Measurements from ENCODE around the gene GRK1. TPM values are rescaled to one million over a fixed set of nuclear protein-coding genes. Genes with fewer than 3 reads are reported as not detected.

Gene GRK1
- total RNA-seq, 1 experiment from 2014 or later = not detected

DNA sequence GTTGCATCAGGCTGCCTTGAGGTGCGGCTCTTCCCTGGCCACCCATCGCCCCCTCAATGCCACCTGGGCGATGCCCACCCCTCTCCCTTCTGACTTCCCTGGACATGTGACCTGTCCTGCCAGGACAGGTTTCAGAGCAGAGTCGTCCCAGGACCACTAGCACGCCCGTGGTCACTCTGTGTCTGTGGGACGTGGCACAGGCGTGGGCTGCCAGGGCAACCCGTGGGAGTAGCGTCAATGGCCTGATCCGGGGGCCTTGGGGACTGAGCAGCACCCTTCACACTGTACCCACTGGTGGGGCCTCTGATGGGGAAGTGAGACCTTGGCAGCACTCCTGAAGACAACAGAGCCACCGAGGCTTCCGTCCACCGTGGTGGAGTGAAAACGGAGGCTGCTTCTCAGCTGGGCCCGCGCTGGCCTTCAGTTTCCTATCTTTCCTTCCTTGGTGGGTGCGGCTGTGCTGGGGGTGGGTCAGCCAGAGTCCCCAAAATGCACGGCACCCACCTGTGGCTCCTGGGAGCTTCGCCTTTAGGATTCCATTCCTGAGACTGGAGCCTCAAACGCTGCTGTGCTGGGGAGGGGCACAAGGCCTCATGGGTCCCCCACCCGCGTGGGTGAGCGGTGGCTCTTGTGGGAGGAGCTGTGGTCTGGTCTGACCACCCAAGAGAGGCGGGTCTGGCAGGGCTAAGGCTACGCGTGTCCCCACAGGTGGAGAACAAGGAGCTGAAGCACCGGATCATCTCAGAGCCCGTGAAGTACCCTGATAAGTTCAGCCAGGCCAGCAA is 65.3 kb downstream of the GRK1 start:
- Histone ChIP-seq H3K9me3 (replicated peaks) (no peaks in the 10 kb centered on the region), H3K27ac (no peak overlapping the region), H3K4me1 (no peaks in the 10 kb centered on the region), H3K4me3 (no peak overlapping the region), H3K27me3 (no peaks in the 10 kb centered on the region), H3K36me3 (no peaks in the 10 kb centered on the region)
- no peak for DNase-seq

DNA sequence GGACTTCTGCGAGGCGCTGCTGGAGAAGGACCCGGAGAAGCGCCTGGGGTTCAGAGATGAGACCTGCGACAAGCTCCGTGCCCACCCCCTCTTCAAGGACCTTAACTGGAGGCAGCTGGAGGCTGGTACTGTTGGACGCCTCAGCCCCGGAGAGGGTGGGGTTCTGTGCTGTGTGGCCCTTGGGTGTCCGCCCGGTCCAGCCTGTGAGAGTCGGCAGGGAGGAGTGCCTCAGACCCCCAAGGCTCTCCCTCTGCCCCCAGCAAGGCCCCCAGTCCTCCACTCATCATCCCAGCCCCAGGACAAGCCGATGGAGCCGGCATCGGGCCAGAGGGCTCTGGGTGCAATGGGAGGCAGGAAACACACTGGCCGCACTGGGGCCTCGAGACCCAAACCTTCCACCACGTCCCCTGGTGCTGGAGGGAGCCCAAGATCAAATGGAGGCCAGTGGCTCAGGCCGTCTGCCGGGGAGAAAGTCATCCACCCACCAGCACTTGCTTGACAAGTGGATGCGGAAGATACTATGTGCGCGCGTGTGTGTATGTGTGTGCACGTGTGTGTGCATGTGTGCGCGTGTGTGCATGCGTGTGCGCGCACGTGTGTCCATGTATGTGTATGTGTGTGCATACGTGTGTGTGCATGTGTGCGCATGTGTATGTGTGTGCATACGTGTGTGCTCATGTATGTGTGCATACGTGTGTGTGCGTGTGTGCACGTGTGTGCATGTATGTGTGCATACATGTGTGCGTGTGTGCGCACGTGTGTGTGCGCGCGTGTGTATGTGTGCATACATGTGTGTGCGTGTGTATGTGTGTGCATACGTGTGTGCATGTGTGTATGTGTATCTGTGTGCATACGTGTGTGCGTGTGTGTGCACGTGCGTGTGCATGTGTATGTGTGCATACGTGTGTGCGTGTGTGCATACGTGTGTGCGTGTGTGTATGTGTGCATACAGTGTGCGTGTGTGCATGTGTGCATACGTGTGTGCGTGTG is 66.2 kb downstream of the GRK1 start:
- Histone ChIP-seq H3K27ac (no peak overlapping the region), H3K4me1 (no peaks in the 10 kb centered on the region), H3K27me3 (no peaks in the 10 kb centered on the region), H3K9me3 (replicated peaks) (no peaks in the 10 kb centered on the region), H3K4me3 (no peak overlapping the region), H3K36me3 (no peaks in the 10 kb centered on the region)
- DNase-seq = no peak

DNA sequence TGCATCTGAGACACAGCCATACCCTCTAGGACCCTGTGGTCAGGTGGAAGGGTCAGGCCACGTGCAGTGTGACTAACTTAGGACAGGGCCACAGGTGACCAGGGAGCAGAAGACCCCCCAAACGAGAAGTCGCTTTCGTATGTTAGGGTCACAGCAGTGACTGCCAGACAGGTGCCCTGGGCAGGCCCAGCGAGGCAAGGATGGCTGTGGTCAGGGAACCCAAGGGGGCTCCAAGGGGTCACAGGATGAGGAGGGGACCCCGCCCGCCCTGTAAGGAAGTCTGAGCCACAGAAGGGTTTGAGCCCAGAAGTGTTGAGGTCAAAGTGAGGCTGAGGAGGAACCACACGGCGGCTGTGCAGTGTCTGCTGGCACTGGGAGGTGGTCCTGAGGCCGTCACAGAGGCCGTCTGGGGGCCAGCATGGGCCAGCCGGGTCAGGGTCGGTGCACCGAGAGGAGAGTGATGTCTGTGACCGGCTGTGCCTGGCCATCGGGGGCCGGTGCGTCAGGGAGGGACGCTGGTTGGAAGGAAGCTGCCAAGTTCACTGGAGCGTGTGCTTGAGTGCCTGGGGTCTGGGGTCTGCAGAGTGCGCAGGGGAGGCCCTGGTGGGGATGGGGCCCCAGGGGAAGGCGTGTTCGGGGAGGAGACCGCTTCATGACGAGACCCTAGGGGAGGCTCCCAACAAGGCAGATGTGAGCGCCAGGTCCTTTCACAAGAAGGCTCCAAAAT is 67.2 kb downstream of the GRK1 start:
- Histone ChIP-seq H3K9me3 (replicated peaks) (no peaks in the 10 kb centered on the region), H3K36me3 (no peaks in the 10 kb centered on the region)
- DNase-seq = no peak

DNA sequence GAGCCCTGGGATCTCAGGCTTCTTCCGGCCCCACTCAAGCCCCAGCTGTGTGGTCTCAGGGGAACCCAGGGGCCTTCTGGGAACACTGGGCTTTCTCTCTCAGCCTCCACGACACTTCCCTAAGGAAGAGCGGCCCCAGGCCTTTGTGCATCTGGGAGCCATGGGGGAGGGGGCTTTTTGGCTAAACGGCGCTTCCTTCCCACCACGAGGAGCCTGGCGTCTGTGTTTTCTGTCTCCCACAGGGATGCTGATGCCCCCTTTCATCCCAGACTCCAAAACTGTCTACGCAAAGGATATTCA is 67.8 kb downstream of the GRK1 start:
- H3K4me1 ChIP-seq = no peaks in the 10 kb centered on the region
- DNase-seq = no peak

More for the DNA sequence above, 67.2 kb downstream of the GRK1 start:
- Histone ChIP-seq H3K4me3 (no peak overlapping the region), H3K27me3 (no peaks in the 10 kb centered on the region), H3K4me1 (no peaks in the 10 kb centered on the region), H3K27ac (no peak overlapping the region)

GRCh38 chr13:113735194-113735593 is 68.2 kb downstream of the GRK1 start:
- H3K9me3 ChIP-seq (replicated peaks) = no peaks in the 10 kb centered on the region
- no peak overlapping the region for H3K4me3 ChIP-seq
- no peak for DNase-seq
- no peaks in the 10 kb centered on the region for H3K36me3 ChIP-seq
- no peaks in the 10 kb centered on the region for H3K4me1 ChIP-seq
- no peak overlapping the region for H3K27ac ChIP-seq
- H3K27me3 ChIP-seq = no peaks in the 10 kb centered on the region

More for the DNA sequence above, 67.8 kb downstream of the GRK1 start:
- Histone ChIP-seq H3K27ac (no peak overlapping the region), H3K27me3 (no peaks in the 10 kb centered on the region), H3K4me3 (no peak overlapping the region), H3K36me3 (no peaks in the 10 kb centered on the region), H3K9me3 (replicated peaks) (no peaks in the 10 kb centered on the region)

- Histone ChIP-seq H3K27ac (no peak overlapping the region), H3K9me3 (replicated peaks) (no peaks in the 10 kb centered on the region)
- DNase-seq = no peak
Observed at GRCh38 chr13:113735750-113736149, 68.7 kb downstream of the GRK1 start.

DNA sequence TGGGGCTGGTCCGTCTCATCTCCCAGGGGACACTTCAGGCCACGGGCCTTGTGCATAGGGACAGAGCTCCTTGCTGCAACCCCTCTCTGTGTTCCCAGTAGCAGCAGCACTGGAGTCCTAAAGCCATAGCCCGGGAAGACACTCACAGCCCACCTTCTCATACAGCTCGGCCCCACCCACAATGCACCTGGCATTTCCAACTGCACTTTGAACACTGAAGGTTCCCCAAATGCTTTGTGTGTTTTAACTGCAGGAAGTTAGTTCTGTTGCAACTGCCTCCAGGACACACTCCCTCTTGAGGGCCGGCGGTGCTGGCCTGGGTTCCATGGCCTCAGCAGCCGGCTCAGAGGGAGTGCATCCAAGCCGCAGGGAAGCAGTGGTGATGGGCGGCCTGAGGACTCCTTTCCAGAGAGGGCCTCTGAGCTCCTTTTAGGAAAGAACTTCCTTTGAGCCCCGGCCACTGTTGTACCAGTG is 69.3 kb downstream of the GRK1 start:
- H3K27me3 ChIP-seq = no peaks in the 10 kb centered on the region
- DNase-seq = no peak

More at GRCh38 chr13:113735750-113736149, 68.7 kb downstream of the GRK1 start:
- Histone ChIP-seq H3K27me3 (no peaks in the 10 kb centered on the region), H3K4me1 (no peaks in the 10 kb centered on the region), H3K36me3 (no peaks in the 10 kb centered on the region), H3K4me3 (no peak overlapping the region)

GRCh38 chr13:113737803-113738202 is 70.8 kb downstream of the GRK1 start:
- no peaks in the 10 kb centered on the region for H3K9me3 ChIP-seq (replicated peaks)
- no peak for DNase-seq
- H3K36me3 ChIP-seq = no peaks in the 10 kb centered on the region
- H3K4me1 ChIP-seq = peaks cover 7% of the 10 kb centered on the region; the same call in 1 of the 2 replicates
- H3K4me3 ChIP-seq = no peak overlapping the region
- H3K27me3 ChIP-seq = no peaks in the 10 kb centered on the region
- H3K27ac ChIP-seq = no peak overlapping the region

More for the DNA sequence above, 69.3 kb downstream of the GRK1 start:
- no peaks in the 10 kb centered on the region for H3K9me3 ChIP-seq (replicated peaks)
- H3K36me3 ChIP-seq = no peaks in the 10 kb centered on the region
- H3K4me1 ChIP-seq = no peaks in the 10 kb centered on the region
- no peak overlapping the region for H3K4me3 ChIP-seq
- H3K27ac ChIP-seq = no peak overlapping the region

DNA sequence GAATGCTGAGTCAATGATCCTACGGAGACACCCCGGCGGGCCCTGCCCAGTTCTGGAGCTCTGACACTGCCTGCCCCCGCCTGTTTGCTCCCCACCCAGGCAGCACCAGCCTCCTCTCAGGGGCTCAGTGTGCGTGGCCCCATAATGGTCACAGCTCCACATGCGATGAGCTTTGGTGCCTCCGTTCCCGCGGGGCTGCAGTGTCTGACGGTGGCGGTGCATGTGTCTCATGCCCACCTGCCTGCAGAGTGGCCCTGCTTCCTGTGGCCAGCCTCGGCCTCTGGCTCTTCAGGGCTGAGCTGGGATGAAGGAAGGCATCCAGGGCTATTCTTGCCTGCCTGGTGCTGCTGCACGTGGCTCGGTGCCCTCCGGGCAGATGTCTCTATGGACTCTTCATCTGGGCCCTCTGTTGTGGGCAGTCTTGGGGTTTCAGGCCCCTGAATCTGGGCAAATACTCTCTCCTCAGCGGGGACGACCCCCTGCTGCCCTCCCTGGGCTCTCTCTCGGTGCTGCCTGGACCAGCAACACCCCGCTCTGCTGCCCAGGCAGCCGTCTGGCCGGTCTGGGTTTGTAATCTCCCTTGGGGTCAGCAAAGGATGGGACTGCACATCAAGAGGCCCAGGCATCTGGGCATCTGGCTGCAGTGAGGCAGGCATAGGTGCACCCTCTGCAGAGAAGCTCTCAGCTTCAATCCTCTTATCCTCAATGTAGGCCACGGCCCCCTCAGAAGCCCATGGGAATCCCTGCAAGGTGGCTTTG is 72.7 kb downstream of the GRK1 start:
- H3K4me3 ChIP-seq = no peak overlapping the region
- DNase-seq = no peak
- H3K9me3 ChIP-seq (replicated peaks) = no peaks in the 10 kb centered on the region
- no peak overlapping the region for H3K27ac ChIP-seq
- no peaks in the 10 kb centered on the region for H3K27me3 ChIP-seq
- peaks cover 7% of the 10 kb centered on the region; the same call in 1 of the 2 replicates for H3K4me1 ChIP-seq
- no peaks in the 10 kb centered on the region for H3K36me3 ChIP-seq

DNA sequence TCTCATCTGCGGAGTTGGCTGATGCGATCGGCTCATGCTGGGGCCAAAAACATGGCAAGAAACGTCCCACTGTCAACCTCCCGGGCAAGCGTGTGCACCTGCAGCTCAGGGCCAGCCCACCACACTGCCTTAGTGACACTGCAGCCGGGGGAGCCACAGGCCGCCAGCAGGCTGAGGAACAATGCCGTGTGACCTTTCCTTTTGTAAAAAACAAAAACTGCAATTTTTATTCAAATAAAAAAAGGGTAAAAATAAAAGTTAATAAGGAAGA is 73.2 kb downstream of the GRK1 start:
- Histone ChIP-seq H3K9me3 (replicated peaks) (no peaks in the 10 kb centered on the region), H3K27ac (no peak overlapping the region), H3K4me1 (peaks cover 7% of the 10 kb centered on the region; the same call in 1 of the 2 replicates), H3K4me3 (no peak overlapping the region), H3K27me3 (no peaks in the 10 kb centered on the region), H3K36me3 (no peaks in the 10 kb centered on the region)
- no peak for DNase-seq

GRCh38 chr13:113740661-113741060 is 73.6 kb downstream of the GRK1 start:
- Histone ChIP-seq H3K27me3 (no peaks in the 10 kb centered on the region), H3K27ac (no peak overlapping the region), H3K4me3 (no peak overlapping the region), H3K36me3 (no peaks in the 10 kb centered on the region), H3K4me1 (peaks cover 7% of the 10 kb centered on the region; the same call in 1 of the 2 replicates), H3K9me3 (replicated peaks) (no peaks in the 10 kb centered on the region)
- no peak for DNase-seq

DNA sequence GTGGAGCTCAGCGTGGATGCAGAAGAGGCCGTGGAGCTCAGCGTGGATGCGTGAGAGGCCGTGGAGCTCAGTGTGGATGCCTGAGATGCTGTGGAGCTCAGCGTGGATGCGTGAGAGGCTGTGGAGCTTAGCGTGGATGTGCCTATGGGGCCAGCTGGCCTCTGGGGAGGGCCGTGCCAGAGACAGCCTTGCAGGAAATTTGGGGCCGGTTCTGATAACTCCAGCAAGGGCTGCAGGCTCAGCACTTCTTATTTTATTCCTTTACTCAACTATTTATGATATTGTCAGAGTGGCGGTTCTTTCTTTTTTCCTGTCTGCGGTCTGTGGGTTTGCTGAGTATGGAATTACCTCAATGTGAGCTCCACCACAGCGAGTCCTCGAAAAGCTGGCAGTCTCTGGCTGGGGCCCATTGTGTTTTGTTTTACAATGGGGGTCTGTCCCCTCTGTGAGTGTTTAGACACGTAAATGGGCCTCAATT is 74.2 kb downstream of the GRK1 start:
- no peak for DNase-seq
- no peak overlapping the region for H3K27ac ChIP-seq
- no peaks in the 10 kb centered on the region for H3K36me3 ChIP-seq
- H3K9me3 ChIP-seq (replicated peaks) = no peaks in the 10 kb centered on the region
- H3K27me3 ChIP-seq = no peaks in the 10 kb centered on the region
- peaks cover 7% of the 10 kb centered on the region; the same call in 1 of the 2 replicates for H3K4me1 ChIP-seq
- H3K4me3 ChIP-seq = no peak overlapping the region

GRCh38 chr13:113742000-113742441 is 75.0 kb downstream of the GRK1 start:
- Histone ChIP-seq H3K4me3 (peak overlapping the region; percentile 3; the same call in 1 of the 2 replicates), H3K9me3 (replicated peaks) (no peaks in the 10 kb centered on the region), H3K27me3 (no peaks in the 10 kb centered on the region), H3K27ac (no peak overlapping the region), H3K4me1 (peaks cover 7% of the 10 kb centered on the region; the same call in 1 of the 2 replicates), H3K36me3 (no peaks in the 10 kb centered on the region)
- DNase-seq = peak; percentile 86 to 89
